ENCODE data around the gene RCC1.

DNA sequence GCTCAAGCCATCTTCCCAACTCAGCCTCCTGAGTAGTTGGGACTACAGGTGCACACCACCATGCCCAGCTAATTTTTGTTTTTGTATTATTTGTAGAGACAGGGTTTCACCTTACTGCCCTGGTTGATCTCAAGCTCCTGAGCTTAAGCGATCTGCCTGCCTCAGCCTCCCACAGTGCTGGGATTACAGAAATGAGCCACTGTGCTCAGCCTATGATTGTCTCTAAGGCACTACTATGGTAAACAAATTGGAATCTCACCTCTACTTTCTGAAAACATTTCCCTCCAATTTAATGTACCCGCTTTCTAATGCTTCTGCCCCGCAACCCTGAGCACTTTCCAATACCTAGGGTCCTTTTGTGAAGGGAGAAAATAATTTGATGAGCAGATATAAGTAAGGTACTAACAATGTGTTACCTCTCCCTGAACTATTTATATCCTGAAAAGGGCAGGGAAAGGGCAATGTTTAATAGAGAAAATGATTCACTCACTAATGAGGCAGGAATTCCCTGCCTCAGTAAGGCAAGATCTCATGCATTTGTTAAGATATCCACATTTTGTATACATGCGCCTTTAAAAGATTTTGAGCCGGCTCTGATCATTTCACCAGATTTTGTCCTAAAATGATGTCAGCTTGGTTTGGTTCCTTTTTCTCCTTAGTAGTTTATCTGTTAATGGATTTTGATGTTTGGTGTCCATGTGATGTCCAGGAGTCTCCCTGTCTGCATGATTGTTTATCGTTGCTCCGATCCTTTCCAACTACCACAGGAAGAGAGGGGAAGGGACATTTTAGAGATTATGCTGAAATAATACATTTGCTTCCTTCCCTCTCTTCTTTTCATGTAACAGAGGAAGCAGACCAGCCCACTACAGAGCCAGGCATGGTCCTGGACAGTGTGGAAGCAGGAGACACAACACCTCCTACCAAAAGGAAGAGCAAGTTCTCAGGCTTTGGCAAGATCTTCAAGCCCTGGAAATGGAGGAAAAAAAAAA, 47.3 kb upstream of the RCC1 start:
- no peak for TF ChIP-seq BACH2 (CRISPR knock-in tag; IDR thresholded peaks at IDR 0.05; ENCODE audit: borderline replicate concordance)
- no peak for TF ChIP-seq ZFP3 (CRISPR knock-in tag; IDR thresholded peaks at IDR 0.05)
- TF ChIP-seq ZNF70 (CRISPR knock-in tag; IDR thresholded peaks at IDR 0.05) = no peak
- TF ChIP-seq ZNF565 (CRISPR knock-in tag; conservative IDR thresholded peaks at IDR 0.05; ENCODE audit: low read depth) = no peak
- TF ChIP-seq, protein P1, sequence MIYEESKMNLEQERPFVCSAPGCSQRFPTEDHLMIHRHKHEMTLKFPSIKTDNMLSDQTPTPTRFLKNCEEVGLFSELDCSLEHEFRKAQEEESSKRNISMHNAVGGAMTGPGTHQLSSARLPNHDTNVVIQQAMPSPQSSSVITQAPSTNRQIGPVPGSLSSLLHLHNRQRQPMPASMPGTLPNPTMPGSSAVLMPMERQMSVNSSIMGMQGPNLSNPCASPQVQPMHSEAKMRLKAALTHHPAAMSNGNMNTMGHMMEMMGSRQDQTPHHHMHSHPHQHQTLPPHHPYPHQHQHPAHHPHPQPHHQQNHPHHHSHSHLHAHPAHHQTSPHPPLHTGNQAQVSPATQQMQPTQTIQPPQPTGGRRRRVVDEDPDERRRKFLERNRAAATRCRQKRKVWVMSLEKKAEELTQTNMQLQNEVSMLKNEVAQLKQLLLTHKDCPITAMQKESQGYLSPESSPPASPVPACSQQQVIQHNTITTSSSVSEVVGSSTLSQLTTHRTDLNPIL (CRISPR knock-in tag; IDR thresholded peaks at IDR 0.05; ENCODE audit: low read depth) = no peak
- TF ChIP-seq PATZ1 (CRISPR knock-in tag; IDR thresholded peaks at IDR 0.05; ENCODE audit: borderline replicate concordance) = no peak
